Measurements from ENCODE around the gene PARP4. TPM values are rescaled to one million over a fixed set of nuclear protein-coding genes. Genes with fewer than 3 reads are reported as not detected.

Gene PARP4
- polyA plus RNA-seq, 2 of the 4 experiments (the other 2 are of a cell fraction), result 25.8 to 70.4 TPM

GRCh38 chr13:24529478-24529877, 16.9 kb upstream of the PARP4 start (continued):
- TF ChIP-seq, protein P1, sequence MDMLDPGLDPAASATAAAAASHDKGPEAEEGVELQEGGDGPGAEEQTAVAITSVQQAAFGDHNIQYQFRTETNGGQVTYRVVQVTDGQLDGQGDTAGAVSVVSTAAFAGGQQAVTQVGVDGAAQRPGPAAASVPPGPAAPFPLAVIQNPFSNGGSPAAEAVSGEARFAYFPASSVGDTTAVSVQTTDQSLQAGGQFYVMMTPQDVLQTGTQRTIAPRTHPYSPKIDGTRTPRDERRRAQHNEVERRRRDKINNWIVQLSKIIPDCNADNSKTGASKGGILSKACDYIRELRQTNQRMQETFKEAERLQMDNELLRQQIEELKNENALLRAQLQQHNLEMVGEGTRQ (IDR thresholded peaks at IDR 0.05), result no peak
- TF ChIP-seq HEYL (CRISPR knock-in tag; IDR thresholded peaks at IDR 0.05) (no peak), MAX (IDR thresholded peaks at IDR 0.05) (no peak), POLR2A (IDR thresholded peaks at IDR 0.05; ENCODE audit: low read length) (no peak)

GRCh38 chr13:24528816-24529398, 16.3 kb upstream of the PARP4 start:
- Histone ChIP-seq H3K4me3 (no peak overlapping the region), H3K9me3 (no peaks in the 10 kb centered on the region), H3K27ac (no peak overlapping the region), H3K4me1 (no peaks in the 10 kb centered on the region), H3K4me2 (no peak overlapping the region)
- DNase-seq (ENCODE audit: low read depth in 1 of 2, low spot score in 1 of 2), result no peak
- no peak for FAIRE-seq
- TF ChIP-seq HOXB13 (CRISPR knock-in tag; IDR thresholded peaks at IDR 0.05; ENCODE audit: low read depth) (no peak), FOSL2 (IDR thresholded peaks at IDR 0.05) (no peak), FOSL2 (CRISPR knock-in tag; IDR thresholded peaks at IDR 0.05) (no peak), ESRRA (IDR thresholded peaks at IDR 0.05; ENCODE audit: borderline replicate concordance, low read length) (no peak), MAZ (IDR thresholded peaks at IDR 0.05; ENCODE audit: borderline replicate concordance, low read depth, low read length) (no peak), PHF8 (IDR thresholded peaks at IDR 0.05; ENCODE audit: borderline replicate concordance, low read depth) (no peak), RARB (CRISPR knock-in tag; IDR thresholded peaks at IDR 0.05) (no peak), ZFP36 (IDR thresholded peaks at IDR 0.05; ENCODE audit: borderline replicate concordance, partially characterized antibody) (no peak), FOSB (CRISPR knock-in tag; IDR thresholded peaks at IDR 0.05) (no peak), CEBPB (IDR thresholded peaks at IDR 0.05) (no peak), ATOH8 (CRISPR knock-in tag; IDR thresholded peaks at IDR 0.05; ENCODE audit: low read depth) (no peak), TFCP2L1 (CRISPR knock-in tag; IDR thresholded peaks at IDR 0.05) (no peak), MYC (IDR thresholded peaks at IDR 0.05; ENCODE audit: borderline replicate concordance, low read length) (no peak), ZC3H11A (IDR thresholded peaks at IDR 0.05) (no peak), ZNF302 (CRISPR knock-in tag; IDR thresholded peaks at IDR 0.05) (no peak), MAFK (IDR thresholded peaks at IDR 0.05; ENCODE audit: partially characterized antibody) (no peak), BHLHE40 (IDR thresholded peaks at IDR 0.05; ENCODE audit: low read depth, low read length) (no peak), SREBF2 (IDR thresholded peaks at IDR 0.05) (no peak), NFE2L2 (conservative IDR thresholded peaks at IDR 0.05; ENCODE audit: low read length) (no peak), POLR2AphosphoS2 (conservative IDR thresholded peaks at IDR 0.05; ENCODE audit: low read length) (no peak)
- TF ChIP-seq, protein P2, sequence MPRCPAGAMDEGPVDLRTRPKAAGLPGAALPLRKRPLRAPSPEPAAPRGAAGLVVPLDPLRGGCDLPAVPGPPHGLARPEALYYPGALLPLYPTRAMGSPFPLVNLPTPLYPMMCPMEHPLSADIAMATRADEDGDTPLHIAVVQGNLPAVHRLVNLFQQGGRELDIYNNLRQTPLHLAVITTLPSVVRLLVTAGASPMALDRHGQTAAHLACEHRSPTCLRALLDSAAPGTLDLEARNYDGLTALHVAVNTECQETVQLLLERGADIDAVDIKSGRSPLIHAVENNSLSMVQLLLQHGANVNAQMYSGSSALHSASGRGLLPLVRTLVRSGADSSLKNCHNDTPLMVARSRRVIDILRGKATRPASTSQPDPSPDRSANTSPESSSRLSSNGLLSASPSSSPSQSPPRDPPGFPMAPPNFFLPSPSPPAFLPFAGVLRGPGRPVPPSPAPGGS (IDR thresholded peaks at IDR 0.05), result no peak
- 48% methylated on average over 4 of the region's 4 CpGs for WGBS (ENCODE audit: missing lambda C conversion rate)
- CTCF ChIA-PET, result no interaction called here
- POLR2A ChIA-PET, result interaction anchor here (0.7 kb wide), 1 partner anchor 16 kb away, joined by 3 read pairs; the partner anchor contains the start of gene PARP4
- no peak for ATAC-seq

Measured in A549 (cell line).